Tibial nerve (tissue), 4 donors: ENCODE data around the gene PDCD11. TPM values are rescaled to one million over a fixed set of nuclear protein-coding genes. Genes with fewer than 3 reads are reported as not detected.
"Not testable (repeated sequence)": the region's sequence is repeated elsewhere in the genome, so short reads cannot be mapped to it uniquely, and the experiment has no call there.

ENCODE experiments used
- DNase-seq, 2 donors: peaks; one replicate each; pipeline ENCODE4 v3.0.0-alpha.2; 2019; ENCODE audit warnings: low spot score in 2 of 2
- H3K27ac ChIP-seq, 4 donors: fragments of 200-600 bp; sonication (generic) in 3 of 4; one replicate each; pipeline ENCODE4 v1.5.1; 2017 to 2019; ENCODE audit warnings: mild to moderate bottlenecking in 1 of 4
- H3K27me3 ChIP-seq, 2 donors: fragments of 200-600 bp; sonication (generic) in 1 of 2; one replicate each; pipeline versions ENCODE4 v1.5.1 to v1.6.0; 2017 to 2019
- H3K36me3 ChIP-seq, 3 donors: fragments of 200-600 bp; sonication (generic); one replicate each; pipeline ENCODE4 v1.5.1; 2018 to 2019
- H3K4me1 ChIP-seq, 4 donors: fragments of 200-600 bp; sonication (generic) in 3 of 4; one replicate each; pipeline ENCODE4 v1.5.1; 2017 to 2019
- H3K4me3 ChIP-seq, 4 donors: fragments of 200-600 bp; sonication (generic) in 3 of 4; one replicate each; pipeline ENCODE4 v1.5.1; 2017 to 2019; ENCODE audit warnings: mild to moderate bottlenecking in 1 of 4, moderate library complexity in 1 of 4
- H3K9me3 ChIP-seq, 4 donors: fragments of 200-600 bp; sonication (generic) in 3 of 4; one replicate each; pipeline ENCODE4 v1.5.1; 2017 to 2019
- EP300 ChIP-seq, 2 donors: sonication (generic); formaldehyde crosslinking; IDR thresholded peaks; one replicate each; pipeline ENCODE4 v1.6.1; 2017; ENCODE audit warnings: antibody characterized with exemption in 2 of 2, mild to moderate bottlenecking in 1 of 2
- POLR2A ChIP-seq, 2 donors: fragments of 450-650 bp; IDR thresholded peaks; one replicate each; pipeline ENCODE4 v1.6.1; 2017; ENCODE audit warnings: antibody characterized with exemption in 2 of 2, mild to moderate bottlenecking in 2 of 2, moderate library complexity in 2 of 2
- WGBS, 2 donors: methylation state at CpG; one replicate each; pipeline ENCODE4 v1.1.5; 2018; 5-methylcytosine and 5-hydroxymethylcytosine counted together
- total RNA-seq, 4 donors: library from RNA; depleted of rRNA; stranded (reverse); fragments of >200 nt; gene quantifications; one replicate each; pipeline ENCODE4 v1.1.0, GENCODE V29; 2016
- TF ChIP-seq, protein P1 (sequence below), 5 experiments: fragments of 200-600 bp in 3 of 5; fragments of 450-650 bp in 2 of 5; sonication (generic) in 3 of 5; IDR thresholded peaks; one replicate each; pipeline ENCODE4 v1.5.1; 2016 to 2019; ENCODE audit warnings: antibody characterized with exemption in 5 of 5, mild to moderate bottlenecking in 3 of 5, moderate library complexity in 2 of 5

The PDCD11 gene
- total RNA-seq, 4 donors from 2014 or later: 15.3 to 23.7 (median 17.5) TPM

DNA sequence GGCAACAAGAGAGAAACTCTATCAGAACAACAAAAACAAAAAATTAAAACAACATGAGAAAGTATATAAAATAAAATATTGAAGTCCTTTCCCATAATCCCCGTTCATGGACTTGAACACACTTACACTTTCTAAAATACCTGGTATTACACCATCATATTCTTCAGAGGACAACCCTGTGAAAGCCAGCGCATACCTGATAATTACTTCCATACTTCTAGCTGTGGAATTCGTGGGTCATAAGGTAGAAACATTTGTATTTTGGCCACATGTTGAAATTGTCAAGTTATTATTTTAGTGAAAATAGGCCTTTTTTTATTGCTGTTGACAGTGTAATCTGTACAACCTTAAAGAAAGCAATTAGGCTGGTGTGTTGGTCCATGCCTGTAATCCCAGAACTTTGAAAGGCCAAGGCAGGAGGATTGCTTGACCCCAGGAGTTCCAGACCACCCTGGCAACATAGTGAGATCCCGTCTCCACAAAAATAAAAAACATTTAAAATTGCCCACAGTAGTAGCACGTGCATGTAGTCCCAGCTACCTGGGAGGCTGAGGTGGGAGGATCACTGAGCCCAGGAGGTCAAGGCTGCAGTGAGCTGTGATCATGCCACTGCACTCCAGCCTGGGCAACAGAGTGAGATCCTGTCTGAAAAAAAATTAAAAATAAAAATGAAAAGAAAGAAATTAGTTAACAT, 40.4 kb upstream of the PDCD11 start:
- no peak for DNase-seq
- Histone ChIP-seq H3K9me3 (no peaks in the 10 kb centered on the region), H3K4me1 (peaks cover 0 to 6% (median 0%) of the 10 kb centered on the region in 4 donors), H3K27ac (no peak overlapping the region), H3K36me3 (no peaks in the 10 kb centered on the region), H3K27me3 (no peaks in the 10 kb centered on the region), H3K4me3 (no peak overlapping the region)
- TF ChIP-seq POLR2A (IDR thresholded peaks at IDR 0.05) (no peak), EP300 (IDR thresholded peaks at IDR 0.05) (no peak)
- TF ChIP-seq, protein P1, sequence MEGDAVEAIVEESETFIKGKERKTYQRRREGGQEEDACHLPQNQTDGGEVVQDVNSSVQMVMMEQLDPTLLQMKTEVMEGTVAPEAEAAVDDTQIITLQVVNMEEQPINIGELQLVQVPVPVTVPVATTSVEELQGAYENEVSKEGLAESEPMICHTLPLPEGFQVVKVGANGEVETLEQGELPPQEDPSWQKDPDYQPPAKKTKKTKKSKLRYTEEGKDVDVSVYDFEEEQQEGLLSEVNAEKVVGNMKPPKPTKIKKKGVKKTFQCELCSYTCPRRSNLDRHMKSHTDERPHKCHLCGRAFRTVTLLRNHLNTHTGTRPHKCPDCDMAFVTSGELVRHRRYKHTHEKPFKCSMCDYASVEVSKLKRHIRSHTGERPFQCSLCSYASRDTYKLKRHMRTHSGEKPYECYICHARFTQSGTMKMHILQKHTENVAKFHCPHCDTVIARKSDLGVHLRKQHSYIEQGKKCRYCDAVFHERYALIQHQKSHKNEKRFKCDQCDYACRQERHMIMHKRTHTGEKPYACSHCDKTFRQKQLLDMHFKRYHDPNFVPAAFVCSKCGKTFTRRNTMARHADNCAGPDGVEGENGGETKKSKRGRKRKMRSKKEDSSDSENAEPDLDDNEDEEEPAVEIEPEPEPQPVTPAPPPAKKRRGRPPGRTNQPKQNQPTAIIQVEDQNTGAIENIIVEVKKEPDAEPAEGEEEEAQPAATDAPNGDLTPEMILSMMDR (IDR thresholded peaks at IDR 0.05): no peak
- WGBS, 2 donors: 66 to 68% methylated on average over 5 of the region's 5 CpGs

DNA sequence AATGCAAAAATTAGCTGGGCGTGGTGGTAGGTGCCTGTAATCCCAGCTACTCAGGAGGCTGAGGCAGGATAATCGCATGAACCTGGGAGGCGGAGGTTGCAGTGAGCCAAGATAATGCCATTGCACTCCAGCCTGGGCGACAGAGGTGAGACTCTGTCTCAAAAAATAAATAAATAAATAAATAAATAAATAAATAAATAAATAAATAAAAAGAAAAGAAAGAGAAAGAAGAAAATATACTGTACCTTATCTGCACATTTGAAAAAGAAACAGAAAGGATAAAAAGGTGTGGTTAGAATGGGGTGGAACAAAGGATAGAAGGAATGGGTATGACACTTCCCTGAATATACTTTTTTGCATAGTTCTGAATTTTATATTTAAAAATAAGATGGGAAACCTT, 36.9 kb upstream of the PDCD11 start:
- H3K36me3 ChIP-seq, H3K4me1 ChIP-seq, H3K27ac ChIP-seq, H3K9me3 ChIP-seq, DNase-seq, H3K27me3 ChIP-seq, H3K4me3 ChIP-seq: not testable (repeated sequence)
- 94 to 97% methylated on average over 4 of the region's 4 CpGs for WGBS, 2 donors

DNA sequence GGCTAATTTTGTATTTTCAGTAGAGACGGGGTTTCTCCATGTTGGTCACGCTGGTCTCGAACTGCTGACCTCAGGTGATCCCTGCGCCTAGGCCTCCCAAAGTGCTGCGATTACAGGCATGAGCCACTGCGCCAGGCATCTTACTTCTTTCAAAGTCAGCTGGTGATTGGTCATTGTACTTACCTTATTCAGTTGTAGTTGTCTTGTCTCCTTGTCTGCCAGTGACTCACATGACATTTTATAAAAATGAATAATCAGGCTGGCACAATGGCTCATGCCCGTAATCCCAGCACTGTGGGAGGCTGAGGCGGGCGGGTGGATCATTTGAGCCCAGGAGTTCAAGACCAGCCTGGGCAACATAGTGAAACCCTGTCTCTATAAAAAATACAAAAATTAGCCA, 35.6 kb upstream of the PDCD11 start:
- not testable (repeated sequence) for H3K36me3 ChIP-seq, H3K4me1 ChIP-seq, H3K27me3 ChIP-seq, H3K27ac ChIP-seq, DNase-seq, H3K4me3 ChIP-seq, H3K9me3 ChIP-seq
- 84 to 88% methylated on average over 9 of the region's 9 CpGs for WGBS, 2 donors

DNA sequence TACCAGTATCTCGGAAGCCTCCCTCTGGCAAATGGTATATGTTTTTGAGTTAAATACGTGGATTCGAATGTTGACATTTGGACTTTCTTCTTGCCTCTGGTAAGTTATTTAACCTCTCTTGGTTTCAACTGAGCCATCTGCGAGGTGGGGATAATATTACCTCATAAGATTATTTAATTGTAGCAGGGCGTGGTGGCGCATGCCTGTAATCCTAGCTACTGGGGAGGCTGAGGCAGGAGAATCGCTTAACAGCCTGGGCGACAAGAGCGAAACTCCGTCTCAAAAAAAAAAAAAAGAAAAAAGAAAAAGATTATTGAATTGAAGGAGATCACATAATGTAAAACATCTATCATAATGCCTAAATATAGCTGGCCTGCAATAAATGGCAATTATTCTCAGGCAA, 29.0 kb upstream of the PDCD11 start:
- Histone ChIP-seq H3K36me3 (no peaks in the 10 kb centered on the region), H3K9me3 (no peaks in the 10 kb centered on the region), H3K27ac (peak overlapping the region; percentile 84 to 92 (median 89)), H3K4me3 (peak overlapping the region; percentile 88 to 98 (median 92)), H3K4me1 (peaks cover 0 to 24% (median 10%) of the 10 kb centered on the region in 4 donors), H3K27me3 (no peaks in the 10 kb centered on the region)
- no peak for DNase-seq
- TF ChIP-seq EP300 (IDR thresholded peaks at IDR 0.05): no peak
- no peak for TF ChIP-seq POLR2A (IDR thresholded peaks at IDR 0.05)
- TF ChIP-seq, protein P1 (IDR thresholded peaks at IDR 0.05): no peak
- WGBS, 2 donors: 69 to 71% methylated on average over 10 of the region's 10 CpGs

DNA sequence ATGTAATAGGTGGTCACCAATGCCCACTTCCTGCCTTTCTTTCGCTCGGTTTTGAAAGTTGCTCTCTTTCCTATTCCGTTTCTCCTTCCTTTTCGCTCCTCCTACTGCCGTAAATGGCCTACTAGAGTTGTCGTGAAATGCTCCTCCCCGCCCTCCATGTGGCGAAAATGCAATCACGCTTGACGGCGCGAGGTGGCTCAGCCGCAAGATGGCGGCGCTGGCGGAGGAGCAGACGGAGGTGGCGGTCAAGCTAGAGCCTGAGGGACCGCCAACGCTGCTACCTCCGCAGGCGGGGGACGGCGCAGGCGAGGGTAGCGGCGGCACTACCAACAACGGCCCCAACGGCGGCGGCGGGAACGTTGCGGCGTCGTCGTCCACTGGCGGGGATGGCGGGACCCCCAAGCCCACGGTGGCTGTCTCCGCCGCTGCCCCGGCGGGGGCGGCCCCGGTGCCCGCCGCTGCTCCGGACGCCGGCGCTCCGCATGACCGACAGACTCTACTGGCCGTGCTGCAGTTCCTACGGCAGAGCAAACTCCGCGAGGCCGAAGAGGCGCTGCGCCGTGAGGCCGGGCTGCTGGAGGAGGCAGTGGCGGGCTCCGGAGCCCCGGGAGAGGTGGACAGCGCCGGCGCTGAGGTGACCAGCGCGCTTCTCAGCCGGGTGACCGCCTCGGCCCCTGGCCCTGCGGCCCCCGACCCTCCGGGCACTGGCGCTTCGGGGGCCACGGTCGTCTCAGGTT, 28.5 kb upstream of the PDCD11 start, which contains the start of gene TAF5:
Gene TAF5 (plus strand): TSS at position 195 of the 737 bp plus-strand sequence. CDS start 14 bp downstream, at position 209.
- Histone ChIP-seq H3K9me3 (no peaks in the 10 kb centered on the region), H3K4me3 (peak within 1 kb of the TSS; percentile 88 to 98 (median 92)), H3K4me1 (peaks cover 0 to 24% (median 10%) of the 10 kb centered on the region in 4 donors), H3K27ac (peak within 1 kb of the TSS; percentile 84 to 92 (median 89)), H3K36me3 (no peaks in the 10 kb centered on the region), H3K27me3 (no peaks in the 10 kb centered on the region)
- TF ChIP-seq, protein P1 (IDR thresholded peaks at IDR 0.05): peak in 3 of 5 experiments; percentile 16 to 64 (median 40)
- TF ChIP-seq EP300 (IDR thresholded peaks at IDR 0.05) (peak; percentile 74 to 99), POLR2A (IDR thresholded peaks at IDR 0.05) (peak; percentile 77 to 92)
- DNase-seq: peak; percentile 79 to 93
- WGBS, 2 donors: 0 to 1% methylated on average over 26 to 46 of the region's 81 CpGs

DNA sequence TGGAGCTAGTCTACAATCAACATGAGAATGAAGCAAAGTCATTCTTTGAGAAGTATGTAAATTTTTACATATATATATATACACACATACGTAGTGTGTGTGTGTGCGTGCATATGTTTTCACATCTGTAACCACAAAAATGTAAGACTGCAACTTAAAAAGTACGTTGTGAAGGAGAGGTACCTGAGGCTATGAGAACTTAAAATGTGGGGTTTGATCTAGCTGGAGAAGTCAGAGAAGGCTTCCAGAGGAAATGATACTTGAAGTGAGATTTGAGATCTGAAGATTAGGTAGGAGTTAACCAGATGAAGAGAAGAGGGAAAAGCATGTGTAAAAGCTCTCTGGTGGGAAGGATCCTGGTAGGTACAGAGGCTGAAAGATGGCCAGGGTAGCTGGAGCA, 22.9 kb upstream of the PDCD11 start:
- DNase-seq: no peak
- no peak overlapping the region for H3K27ac ChIP-seq
- peaks cover 0 to 24% (median 10%) of the 10 kb centered on the region in 4 donors for H3K4me1 ChIP-seq
- H3K27me3 ChIP-seq: no peaks in the 10 kb centered on the region
- TF ChIP-seq EP300 (IDR thresholded peaks at IDR 0.05): no peak
- TF ChIP-seq, protein P1 (IDR thresholded peaks at IDR 0.05): no peak
- TF ChIP-seq POLR2A (IDR thresholded peaks at IDR 0.05): no peak
- no peaks in the 10 kb centered on the region for H3K9me3 ChIP-seq
- WGBS, 2 donors: 90 to 91% methylated on average over 3 of the region's 3 CpGs
- H3K36me3 ChIP-seq: peaks cover 0 to 48% (median 9%) of the 10 kb centered on the region in 3 donors
- no peak overlapping the region for H3K4me3 ChIP-seq
